HTERT RPE-1 (cell line): ENCODE results near the gene EIF4G3.

Source experiments
- in situ Hi-C: fragments of 300-500 bp; cut with MboI; formaldehyde crosslinking; loops from 4 replicates; pipeline ENCODE4 v1.14.3; 2020; ENCODE audit warnings: low sequenced_read_pairs

The EIF4G3 gene

GRCh38 chr1:20786253-20787028, 390.3 kb downstream of the EIF4G3 start:
- in situ Hi-C loops = no loop called here

- in situ Hi-C loops = no loop called here
Measured at GRCh38 chr1:20785907-20786252, 390.8 kb downstream of the EIF4G3 start.

GRCh38 chr1:20775700-20776099, 401.0 kb downstream of the EIF4G3 start:
- in situ Hi-C loops = no loop called here

- in situ Hi-C loops = no loop called here
Measured at GRCh38 chr1:20771780-20772179, 404.9 kb downstream of the EIF4G3 start.

- in situ Hi-C loops = no loop called here
Measured at GRCh38 chr1:20770314-20771087, 406.2 kb downstream of the EIF4G3 start.

- in situ Hi-C loops = no loop called here
Measured at GRCh38 chr1:20767271-20767670, 409.4 kb downstream of the EIF4G3 start.

GRCh38 chr1:20763417-20763816, 413.3 kb downstream of the EIF4G3 start:
- in situ Hi-C loops = no loop called here

- in situ Hi-C loops = no loop called here
Measured at GRCh38 chr1:20760322-20760721, 416.4 kb downstream of the EIF4G3 start.
